Cardiac septum (tissue), 1 donor: ENCODE measurements around the gene HS3ST2. TPM values are rescaled to one million over a fixed set of nuclear protein-coding genes. Genes with fewer than 3 reads are reported as not detected.
"Not testable (repeated sequence)": the region's sequence is repeated elsewhere in the genome, so short reads cannot be mapped to it uniquely, and the experiment has no call there.

Source experiments
- DNase-seq: peaks from one replicate; pipeline ENCODE4 v3.0.0-alpha.2; 2020; ENCODE audit warnings: low spot score
- intact Hi-C: fragments of 100-400 bp; cut with DNase I; formaldehyde crosslinking; loops from one replicate; pipeline ENCODE4 v1.14.0; 2022
- total RNA-seq: library from RNA; stranded (reverse); fragmentation: NEBNext Ultra II Directional; extraction: Animal tissue kit (Norgen Biotek cat#: 25700); gene quantifications from one replicate; pipeline ENCODE4 v1.2.1, GENCODE V29; 2021
- donor health status: DM: no; HTN: no; CAD: no.

The HS3ST2 gene
- total RNA-seq, 1 donor from 2014 or later, result 0.22 TPM

DNA sequence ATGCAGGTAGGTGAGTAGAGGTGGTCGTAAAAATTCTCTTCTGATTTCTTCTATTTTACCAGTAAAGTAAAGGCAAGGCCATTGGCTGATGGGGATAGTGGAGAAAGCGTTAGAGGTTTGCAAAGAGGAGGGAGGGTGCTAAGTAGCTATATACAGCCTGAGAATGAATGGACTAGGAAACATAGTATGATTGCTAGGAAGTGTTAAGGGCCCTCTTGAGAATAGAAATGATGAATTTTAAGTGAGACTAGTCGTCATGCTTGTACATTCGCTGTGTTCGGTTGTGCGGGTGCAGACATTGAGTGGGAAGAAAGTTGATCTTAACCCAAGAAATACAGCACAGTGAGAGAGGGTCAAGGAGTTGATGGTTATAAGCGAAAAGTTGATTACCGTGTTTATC is 7.2 kb upstream of the HS3ST2 start:
- no peak for DNase-seq
- intact Hi-C loops, result no loop called here

DNA sequence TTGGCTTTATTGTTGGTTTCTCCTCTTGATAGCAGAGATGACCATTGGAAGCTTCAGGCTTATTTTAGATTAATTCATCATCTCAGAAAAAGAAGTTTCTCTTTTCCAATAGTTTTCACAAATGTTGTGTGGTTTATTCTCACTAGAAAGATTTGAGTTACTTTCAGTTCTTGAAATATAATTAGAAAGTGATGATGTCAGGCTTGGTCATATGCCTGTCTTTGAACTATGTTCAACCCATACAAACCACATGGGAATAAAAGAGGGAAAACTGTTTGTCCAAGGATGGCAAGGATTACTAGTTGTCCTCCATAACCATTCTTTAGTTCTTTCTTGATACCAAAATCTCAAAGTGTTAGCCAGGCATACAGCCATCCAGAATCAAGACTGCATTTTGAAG is 3.7 kb upstream of the HS3ST2 start:
- no peak for DNase-seq
- intact Hi-C loops, result no loop called here

DNA sequence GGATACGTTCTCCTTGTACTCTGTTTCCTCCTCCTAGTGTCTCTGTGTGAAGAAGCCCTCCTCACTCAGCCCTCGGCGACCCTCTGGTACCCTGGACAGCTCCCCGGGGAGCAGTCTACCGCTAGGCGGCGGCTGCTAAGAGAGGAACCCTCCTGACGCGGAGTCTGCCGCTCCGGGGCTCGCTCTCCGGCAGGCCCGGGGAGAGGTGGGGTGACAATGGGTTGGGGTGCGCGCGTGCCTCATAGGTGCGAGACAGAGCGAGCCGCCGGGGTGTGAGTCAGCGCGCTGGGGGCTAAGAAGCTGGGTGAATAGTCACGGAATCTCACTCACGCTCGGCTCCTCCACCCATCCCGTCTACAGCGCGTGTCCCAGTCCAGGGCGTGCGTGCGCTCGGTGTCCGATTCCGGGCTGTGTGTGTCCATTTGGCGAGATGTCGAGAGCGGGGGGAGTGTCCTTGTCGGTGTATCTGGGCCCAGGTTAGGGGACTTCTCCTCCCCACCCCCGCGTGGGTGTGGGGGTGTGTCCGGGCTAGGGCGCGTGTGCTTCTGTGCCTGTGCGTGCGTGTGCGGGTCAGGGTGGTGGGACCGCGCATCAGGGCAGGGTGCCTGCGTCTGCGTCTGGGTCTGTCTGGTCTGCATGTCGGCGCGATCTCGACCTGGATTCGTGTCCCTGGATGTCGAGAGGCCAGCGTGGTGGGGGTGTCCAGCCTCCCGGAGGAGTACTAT is 577 bp upstream of the HS3ST2 start:
- intact Hi-C loops, result no loop called here
- no peak for DNase-seq

DNA sequence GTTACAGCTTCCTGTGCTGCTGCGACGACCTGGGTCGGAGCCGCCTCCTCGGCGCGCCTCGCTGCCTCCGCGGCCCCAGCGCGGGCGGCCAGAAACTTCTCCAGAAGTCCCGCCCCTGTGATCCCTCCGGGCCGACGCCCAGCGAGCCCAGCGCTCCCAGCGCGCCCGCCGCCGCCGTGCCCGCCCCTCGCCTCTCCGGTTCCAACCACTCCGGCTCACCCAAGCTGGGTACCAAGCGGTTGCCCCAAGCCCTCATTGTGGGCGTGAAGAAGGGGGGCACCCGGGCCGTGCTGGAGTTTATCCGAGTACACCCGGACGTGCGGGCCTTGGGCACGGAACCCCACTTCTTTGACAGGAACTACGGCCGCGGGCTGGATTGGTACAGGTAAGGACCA is 746 bp downstream of the HS3ST2 start:
- intact Hi-C loops, result no loop called here
- no peak for DNase-seq

DNA sequence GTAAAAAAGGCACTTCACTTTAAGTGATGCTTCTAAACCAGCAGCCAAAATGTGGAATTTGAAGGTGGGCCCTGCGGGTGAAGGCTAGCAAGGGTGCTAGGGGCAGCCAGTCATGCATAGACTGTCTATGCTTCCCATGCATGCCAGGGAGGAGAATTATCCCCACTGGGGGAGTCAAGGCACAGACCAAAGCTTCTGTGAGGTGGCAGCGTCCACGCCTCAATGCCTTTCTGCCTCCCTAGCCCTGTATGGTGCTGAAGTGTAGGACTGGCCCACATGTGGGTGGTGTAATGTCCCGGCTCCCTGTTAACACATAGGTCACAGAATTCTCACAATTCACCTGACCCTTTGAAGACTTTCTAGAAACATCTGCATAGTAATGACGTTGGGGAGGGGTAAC is 1.9 kb downstream of the HS3ST2 start:
- intact Hi-C loops, result no loop called here
- no peak for DNase-seq

DNA sequence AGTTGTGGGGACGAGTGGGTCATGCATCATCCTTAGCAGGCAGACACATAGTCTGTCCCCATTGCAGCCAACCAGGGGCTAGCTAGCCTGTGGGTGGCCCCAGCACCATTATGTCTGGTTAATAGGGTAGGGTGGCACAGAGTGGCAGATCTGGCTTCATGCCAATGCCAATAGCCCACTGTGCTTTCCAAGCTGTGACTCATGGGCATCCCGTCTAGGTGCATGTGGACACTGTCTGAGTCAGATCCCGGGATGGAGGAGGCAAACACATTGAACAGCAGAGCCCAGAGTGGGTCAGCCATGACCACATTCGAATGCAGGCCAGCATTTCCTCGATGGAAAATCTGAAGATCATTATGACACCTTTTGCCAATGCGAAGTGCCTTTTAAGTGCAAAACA is 2.5 kb downstream of the HS3ST2 start:
- intact Hi-C loops, result no loop called here
- DNase-seq, result no peak

DNA sequence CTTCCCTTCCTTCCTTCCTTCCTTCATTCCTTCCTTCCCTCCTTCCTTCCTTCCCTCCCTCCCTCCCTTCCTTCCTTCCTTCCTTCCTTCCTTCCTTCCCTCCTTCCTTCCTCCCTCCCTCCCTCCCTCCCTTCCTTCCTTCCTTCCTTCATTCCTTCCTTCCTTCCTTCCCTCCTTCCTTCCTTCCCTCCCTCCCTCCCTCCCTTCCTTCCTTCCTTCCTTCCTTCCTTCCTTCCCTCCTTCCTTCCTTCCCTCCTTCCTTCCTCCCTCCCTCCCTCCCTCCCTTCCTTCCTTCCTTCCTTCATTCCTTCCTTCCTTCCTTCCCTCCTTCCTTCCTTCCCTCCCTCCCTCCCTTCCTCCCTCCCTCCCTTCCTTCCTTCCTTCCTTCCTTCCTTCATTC is 4.8 kb downstream of the HS3ST2 start:
- intact Hi-C loops, DNase-seq: not testable (repeated sequence)

DNA sequence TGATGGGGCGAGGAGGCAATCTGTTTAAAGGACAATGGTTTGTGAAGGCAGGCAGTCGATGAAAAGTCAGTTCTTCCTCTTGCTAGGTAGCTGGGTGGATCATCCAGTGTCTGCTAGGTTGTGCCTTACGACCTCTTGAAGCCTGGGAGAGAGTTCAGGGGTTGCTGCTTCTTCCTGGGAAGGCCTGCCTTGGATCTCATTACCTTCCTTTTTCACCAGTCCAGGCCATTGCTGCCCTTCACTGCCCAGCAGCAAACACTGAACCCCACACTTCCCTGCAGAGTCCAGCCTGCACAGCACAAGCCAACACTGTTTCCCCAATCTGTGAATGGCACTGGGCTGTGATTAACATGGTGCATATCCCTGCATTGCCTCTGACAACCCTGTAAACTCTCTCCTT is 24.7 kb downstream of the HS3ST2 start:
- intact Hi-C loops, result no loop called here
- no peak for DNase-seq

DNA sequence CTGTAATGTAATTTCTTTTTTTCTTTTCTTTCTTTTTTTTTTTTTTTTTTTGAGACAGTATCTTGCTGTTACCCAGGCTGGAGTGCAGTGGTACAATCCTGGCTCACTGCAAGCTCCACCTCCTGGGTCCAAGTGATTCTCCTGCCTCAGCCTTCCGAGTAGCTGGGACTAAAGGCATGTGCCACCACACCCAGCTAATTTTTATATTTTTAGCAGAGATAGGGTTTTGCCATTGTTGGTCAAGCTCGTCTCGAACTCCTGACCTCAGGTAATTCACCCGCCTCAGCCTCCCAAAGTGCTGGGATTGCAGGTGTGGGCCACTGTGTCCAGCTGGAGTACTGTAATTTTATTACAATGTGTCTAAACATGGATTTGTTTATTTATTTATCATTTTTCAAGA is 28.1 kb downstream of the HS3ST2 start:
- DNase-seq, intact Hi-C loops: not testable (repeated sequence)

DNA sequence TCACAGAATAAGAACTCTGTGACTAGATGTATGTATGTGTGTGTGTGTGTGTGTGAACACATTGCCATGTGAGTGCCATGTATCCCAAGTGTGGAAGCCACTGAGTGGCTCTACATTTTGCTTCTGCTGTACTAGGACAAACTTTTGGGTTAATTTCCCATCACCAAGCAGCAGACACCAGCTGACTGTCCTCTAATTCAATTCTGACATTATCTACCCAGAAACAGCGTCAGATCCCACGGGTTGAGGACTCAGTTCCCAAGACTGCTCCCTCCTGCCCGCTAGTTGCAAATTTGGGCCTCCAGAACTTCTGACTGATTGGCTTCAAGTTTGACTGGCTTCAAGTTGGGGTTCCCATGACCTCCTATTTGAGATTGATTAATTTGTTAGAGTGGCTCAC is 29.2 kb downstream of the HS3ST2 start:
- no peak for DNase-seq
- intact Hi-C loops, result no loop called here

DNA sequence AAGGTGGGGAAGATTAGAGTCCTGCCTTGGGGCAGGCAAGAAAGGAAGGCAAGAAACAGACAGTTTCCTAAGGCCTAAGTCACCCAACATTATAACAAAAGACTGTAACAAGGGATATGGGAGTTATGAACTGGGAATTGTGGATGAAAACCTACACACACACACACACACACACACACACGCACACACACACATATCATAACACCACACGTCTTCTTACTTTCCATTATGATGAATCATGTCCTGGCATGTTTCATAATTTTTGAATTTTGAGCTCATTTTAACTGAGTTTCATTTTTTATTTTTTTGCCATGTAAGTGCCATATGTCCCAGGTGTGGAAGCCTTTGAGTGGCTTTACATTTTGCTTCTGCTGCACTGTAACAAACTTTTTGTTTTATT is 29.9 kb downstream of the HS3ST2 start:
- DNase-seq, result no peak
- intact Hi-C loops, result no loop called here

DNA sequence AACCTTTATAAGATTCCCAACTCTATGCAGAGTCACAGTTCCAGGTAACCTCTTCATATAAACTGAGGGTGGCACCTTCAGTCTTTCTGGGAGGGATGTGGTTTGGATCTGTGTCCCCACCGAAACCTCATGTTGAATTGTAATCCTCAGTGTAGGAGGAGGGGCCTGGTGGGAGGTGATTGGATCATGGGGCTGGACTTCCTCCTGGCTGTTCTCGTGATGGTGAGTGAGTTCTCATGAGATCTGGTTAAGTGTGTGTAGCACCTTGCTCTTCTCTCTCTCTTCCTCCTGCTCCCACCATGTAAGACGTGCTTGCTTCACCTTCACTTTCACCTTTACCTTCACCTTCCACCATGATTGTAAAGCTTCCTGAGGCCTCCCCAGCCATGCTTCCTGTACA is 30.5 kb downstream of the HS3ST2 start:
- intact Hi-C loops, result no loop called here
- DNase-seq, result no peak

DNA sequence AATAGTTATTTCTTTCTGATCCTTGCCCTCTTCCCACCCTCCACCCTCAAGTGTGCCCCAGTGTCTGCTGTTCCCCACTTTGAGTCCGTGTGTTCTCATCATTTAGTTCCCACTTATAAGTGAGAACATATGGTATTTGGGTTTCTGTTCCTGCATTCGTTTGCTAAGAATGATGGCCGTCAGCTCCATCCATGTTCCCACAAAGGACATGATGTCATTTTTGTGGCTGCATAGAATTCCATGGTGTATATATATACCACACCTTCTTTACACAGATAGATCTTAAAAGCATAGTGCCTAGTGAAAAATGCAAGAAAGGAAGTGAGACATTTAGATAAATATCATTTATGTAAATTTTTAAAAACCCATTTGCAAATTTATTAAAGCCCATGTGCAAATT is 33.1 kb downstream of the HS3ST2 start:
- no peak for DNase-seq
- intact Hi-C loops, result no loop called here

DNA sequence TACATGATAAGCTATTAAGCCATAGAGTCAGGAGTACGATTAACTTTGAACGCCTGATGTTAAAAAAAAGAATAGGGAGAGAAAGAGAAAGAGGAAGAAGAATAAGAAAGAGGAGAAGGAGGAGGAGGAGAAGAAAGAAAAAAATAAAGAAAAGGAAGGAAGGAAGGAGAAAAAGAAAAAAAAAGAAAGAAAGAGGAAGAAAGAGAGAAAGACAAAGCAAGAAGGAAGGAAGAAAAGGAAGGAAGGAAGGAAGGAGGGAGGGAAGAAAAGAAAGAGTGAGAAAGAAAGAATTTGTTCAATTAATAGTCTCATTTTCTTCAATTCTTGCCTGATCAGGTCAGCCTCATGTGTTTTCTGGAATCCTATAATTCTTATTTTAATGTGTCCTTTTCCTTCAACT is 33.7 kb downstream of the HS3ST2 start:
- intact Hi-C loops, result no loop called here
- DNase-seq, result no peak

DNA sequence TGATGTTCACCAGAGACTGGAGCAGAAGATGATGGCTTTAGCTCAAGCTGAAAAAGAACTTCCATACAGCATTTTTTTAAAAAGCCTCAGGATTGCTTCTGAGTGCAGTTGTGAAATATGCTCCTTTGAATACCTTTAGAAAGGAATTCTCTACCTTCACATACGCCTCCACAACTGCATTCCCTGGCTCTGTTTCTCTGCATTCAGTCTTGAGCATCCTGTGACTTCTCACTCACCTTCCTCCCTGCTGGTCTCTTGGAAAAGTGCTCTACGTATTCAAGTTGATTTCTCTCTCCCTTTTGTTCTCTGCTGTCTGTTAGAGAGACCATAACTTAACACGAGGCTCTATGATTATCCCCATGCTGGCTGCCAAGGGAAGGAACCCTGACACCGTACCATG is 34.5 kb downstream of the HS3ST2 start:
- DNase-seq, result no peak
- intact Hi-C loops, result no loop called here

DNA sequence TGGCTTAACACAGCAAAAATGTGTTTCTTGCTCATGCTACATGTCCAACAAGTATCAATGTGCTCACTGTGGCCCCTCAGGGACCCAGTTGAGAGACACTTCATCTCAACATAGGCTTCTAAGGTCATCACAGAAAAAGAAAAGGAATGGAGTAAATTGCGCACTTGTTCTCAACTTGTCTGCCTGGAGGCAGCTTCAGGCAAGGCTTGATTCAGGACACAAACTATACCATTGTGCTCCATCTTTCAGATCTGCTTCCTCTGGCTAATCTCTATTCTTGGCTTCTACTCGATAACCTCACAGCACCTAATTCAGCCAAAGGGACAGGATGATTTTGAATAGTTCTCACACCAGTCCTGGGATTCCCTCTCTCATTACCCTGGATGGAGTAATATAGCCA is 35.6 kb downstream of the HS3ST2 start:
- intact Hi-C loops, result no loop called here
- no peak for DNase-seq

DNA sequence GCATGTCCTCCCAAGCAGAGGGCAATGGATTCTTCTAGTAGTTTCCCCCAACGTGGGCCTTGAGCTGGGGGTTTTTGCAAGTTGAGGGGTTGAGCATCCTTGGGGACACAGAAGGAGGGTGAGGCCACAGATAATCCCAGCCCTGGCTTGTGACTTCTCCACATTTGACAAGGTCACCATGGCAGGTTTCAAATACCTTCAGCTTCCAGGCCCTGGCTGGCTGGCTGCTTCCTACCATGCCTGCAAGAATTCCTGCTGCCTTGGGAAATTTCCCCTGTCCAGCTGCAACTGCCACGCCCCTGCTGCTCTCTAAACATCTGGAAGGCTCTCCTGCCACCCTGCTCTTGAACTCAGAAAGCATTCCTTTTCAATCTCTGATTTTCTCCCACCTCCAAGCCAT is 41.3 kb downstream of the HS3ST2 start:
- DNase-seq, result no peak
- intact Hi-C loops, result no loop called here

DNA sequence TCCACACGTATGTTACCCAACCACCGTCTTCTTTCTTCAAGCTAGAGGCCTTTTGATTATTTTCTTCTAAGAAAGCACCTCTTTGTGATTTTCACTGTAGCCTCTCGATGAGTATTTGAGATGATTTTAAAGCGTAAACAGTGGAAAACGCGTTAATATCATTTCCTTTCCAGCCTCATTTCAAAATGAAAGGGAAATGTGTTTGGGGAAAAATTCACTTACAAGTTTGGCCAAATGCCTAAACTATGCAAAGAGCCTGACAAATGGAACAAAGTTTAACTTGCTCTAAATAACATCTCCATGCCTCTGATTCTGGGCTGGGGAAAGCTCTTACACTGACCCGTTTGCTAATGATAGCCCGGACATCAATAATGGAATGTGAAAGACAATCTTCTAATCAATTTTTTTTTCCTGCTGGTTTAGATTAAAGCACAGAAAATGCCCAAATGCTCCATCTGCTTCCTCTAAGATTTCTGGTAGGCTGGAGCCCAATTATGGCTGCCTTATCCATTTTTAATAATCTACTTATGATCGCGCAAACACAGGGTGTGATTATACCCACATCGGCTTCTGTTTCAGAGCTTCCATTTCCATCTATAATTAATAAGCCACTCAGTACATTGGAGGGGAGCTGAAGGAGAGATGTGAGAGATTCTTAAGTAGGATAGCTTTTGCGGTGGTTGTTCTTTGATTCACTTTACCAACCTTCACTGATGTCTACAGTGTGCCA is 43.5 kb downstream of the HS3ST2 start:
- DNase-seq, result no peak
- intact Hi-C loops, result no loop called here

DNA sequence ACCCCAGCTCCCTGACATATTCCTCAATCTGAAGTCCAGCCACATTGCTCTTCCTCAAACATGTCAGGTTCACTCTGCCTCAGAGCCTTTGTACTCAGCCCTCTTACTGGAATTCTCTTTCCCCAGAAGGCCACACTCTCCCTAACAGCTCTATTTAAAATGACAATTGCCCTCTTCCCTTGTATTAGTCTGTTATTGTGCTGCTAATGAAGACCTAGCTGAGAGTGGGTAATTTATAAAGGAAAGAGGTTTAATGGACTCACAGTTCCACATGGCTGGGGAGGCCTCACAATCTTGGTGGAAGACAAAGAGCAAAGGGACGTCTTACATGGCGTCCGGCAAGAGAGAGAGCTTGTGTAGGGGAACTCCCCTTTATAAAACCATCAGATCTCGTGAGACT is 46.0 kb downstream of the HS3ST2 start:
- DNase-seq, result no peak

DNA sequence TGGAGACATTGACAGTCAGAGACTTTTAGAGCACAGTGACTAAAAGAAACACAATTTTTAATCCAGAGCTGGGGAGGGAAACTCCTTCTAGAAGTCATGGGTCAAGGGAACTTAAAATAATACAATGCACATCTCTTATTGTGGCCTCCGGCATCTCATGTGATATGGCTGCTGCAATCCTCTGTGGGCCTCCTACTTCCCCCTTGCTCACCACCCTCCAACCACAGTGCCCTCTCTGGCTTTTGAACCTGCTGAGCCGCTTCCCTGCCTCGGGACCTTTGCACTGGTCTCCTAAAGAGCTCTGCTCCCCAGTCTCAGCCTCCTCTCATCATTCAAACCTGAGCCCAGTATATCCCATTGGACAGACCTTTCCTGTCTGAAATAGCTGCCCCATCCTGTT is 47.6 kb downstream of the HS3ST2 start:
- no peak for DNase-seq
- intact Hi-C loops, result no loop called here

More for the DNA sequence above, 46.0 kb downstream of the HS3ST2 start:
- intact Hi-C loops, result no loop called here

DNA sequence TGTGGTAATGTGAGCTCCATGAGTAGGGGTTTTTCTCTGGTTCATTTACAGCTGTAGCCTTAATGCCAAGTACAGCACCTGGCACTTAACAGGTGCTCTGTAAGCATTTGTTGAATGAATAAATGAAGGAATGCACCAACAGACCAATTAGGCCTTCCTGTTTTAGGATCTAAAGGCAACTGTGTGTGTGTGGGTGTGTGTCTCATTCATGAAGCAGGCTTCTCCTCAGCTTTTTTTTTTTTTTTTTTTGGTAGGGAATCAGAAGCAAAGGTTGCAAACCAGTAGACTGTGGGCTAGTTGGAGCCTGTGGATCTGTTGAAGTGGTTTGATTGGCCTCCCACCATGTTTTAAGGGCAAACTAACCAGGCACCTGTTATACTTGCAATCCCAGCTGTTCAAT is 48.1 kb downstream of the HS3ST2 start:
- no peak for DNase-seq
- intact Hi-C loops, result no loop called here

DNA sequence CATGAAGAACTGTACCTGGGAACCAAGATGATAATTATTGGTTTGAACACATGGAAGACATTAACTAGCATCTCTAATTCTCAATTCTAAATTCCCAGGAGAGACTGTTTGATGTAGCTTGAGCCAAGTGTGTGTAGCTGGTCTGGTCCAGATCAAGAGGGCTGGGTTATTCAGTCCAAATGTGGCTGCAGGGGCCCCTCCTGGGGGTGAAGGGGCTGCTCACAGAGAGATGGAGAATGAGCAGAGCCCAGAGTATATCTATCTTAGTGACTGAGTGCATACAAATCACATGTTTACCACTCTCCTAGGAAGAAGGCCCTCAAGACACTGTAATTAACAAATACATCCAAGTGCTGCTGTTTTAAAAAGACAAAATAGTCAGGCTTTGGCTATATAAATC is 50.4 kb downstream of the HS3ST2 start:
- intact Hi-C loops, result no loop called here
- DNase-seq, result no peak
